ENCODE measurements around the gene KIAA1755.

The KIAA1755 gene

GRCh38 chr20:38260378-38261053 is at the start of gene KIAA1755:
Gene KIAA1755, minus strand, starts transcription at chr20:38260735. Its CDS starts 235 bp downstream, at chr20:38260500.
- no peak for DNase-seq (ENCODE audit: low read depth in 2 of 2, low spot score in 1 of 2)

- DNase-seq (ENCODE audit: low read depth in 2 of 2, low spot score in 1 of 2), result no peak
Observed at GRCh38 chr20:38308447-38308846, 47.9 kb upstream of the KIAA1755 start.

- DNase-seq (ENCODE audit: low read depth in 2 of 2, low spot score in 1 of 2), result no peak
Observed at GRCh38 chr20:38308047-38308438, 47.5 kb upstream of the KIAA1755 start.

GRCh38 chr20:38307371-38308046 is 47.0 kb upstream of the KIAA1755 start:
- no peak for DNase-seq (ENCODE audit: low read depth in 2 of 2, low spot score in 1 of 2)

- DNase-seq (ENCODE audit: low read depth in 2 of 2, low spot score in 1 of 2), result no peak
Observed at GRCh38 chr20:38306379-38306778, 45.8 kb upstream of the KIAA1755 start.

GRCh38 chr20:38305541-38305940 is 45.0 kb upstream of the KIAA1755 start:
- DNase-seq (ENCODE audit: low read depth in 2 of 2, low spot score in 1 of 2), result no peak

GRCh38 chr20:38304845-38305447 is 44.4 kb upstream of the KIAA1755 start:
- DNase-seq (ENCODE audit: low read depth in 2 of 2, low spot score in 1 of 2), result no peak

GRCh38 chr20:38303908-38304379 is 43.4 kb upstream of the KIAA1755 start, which contains the start of gene BPI:
Gene BPI, plus strand, starts transcription at chr20:38304156. Its CDS starts 68 bp downstream, at chr20:38304224.
- no peak for DNase-seq (ENCODE audit: low read depth in 2 of 2, low spot score in 1 of 2)

- no peak for DNase-seq (ENCODE audit: low read depth in 2 of 2, low spot score in 1 of 2)
Observed at GRCh38 chr20:38302786-38303185, 42.3 kb upstream of the KIAA1755 start.

GRCh38 chr20:38301309-38301708 is 40.8 kb upstream of the KIAA1755 start:
- DNase-seq (ENCODE audit: low read depth in 2 of 2, low spot score in 1 of 2), result no peak

GRCh38 chr20:38300438-38300837 is 39.9 kb upstream of the KIAA1755 start:
- no peak for DNase-seq (ENCODE audit: low read depth in 2 of 2, low spot score in 1 of 2)

GRCh38 chr20:38299963-38300362 is 39.4 kb upstream of the KIAA1755 start:
- DNase-seq (ENCODE audit: low read depth in 2 of 2, low spot score in 1 of 2), result no peak

- DNase-seq (ENCODE audit: low read depth in 2 of 2, low spot score in 1 of 2), result no peak
Observed at GRCh38 chr20:38298768-38299288, 38.3 kb upstream of the KIAA1755 start.

- DNase-seq (ENCODE audit: low read depth in 2 of 2, low spot score in 1 of 2), result no peak
Observed at GRCh38 chr20:38297916-38298674, 37.6 kb upstream of the KIAA1755 start.

GRCh38 chr20:38296433-38296832 is 35.9 kb upstream of the KIAA1755 start:
- DNase-seq (ENCODE audit: low read depth in 2 of 2, low spot score in 1 of 2), result no peak

GRCh38 chr20:38295811-38296210 is 35.3 kb upstream of the KIAA1755 start:
- no peak for DNase-seq (ENCODE audit: low read depth in 2 of 2, low spot score in 1 of 2)

- DNase-seq (ENCODE audit: low read depth in 2 of 2, low spot score in 1 of 2), result no peak
Observed at GRCh38 chr20:38294076-38294591, 33.6 kb upstream of the KIAA1755 start.

- DNase-seq (ENCODE audit: low read depth in 2 of 2, low spot score in 1 of 2), result no peak
Observed at GRCh38 chr20:38293491-38294065, 33.0 kb upstream of the KIAA1755 start.

- no peak for DNase-seq (ENCODE audit: low read depth in 2 of 2, low spot score in 1 of 2)
Observed at GRCh38 chr20:38291966-38292365, 31.4 kb upstream of the KIAA1755 start.
